Activated CD4-positive, alpha-beta T cell treated with anti-CD3 and anti-CD28 coated beads for 36 hours (primary cell): ENCODE measurements around the gene DIDO1. TPM values are rescaled to one million over a fixed set of nuclear protein-coding genes. Genes with fewer than 3 reads are reported as not detected.
"Not testable (repeated sequence)": the region's sequence is repeated elsewhere in the genome, so short reads cannot be mapped to it uniquely, and the experiment has no call there.

Experiments used
- ATAC-seq: fragments of 200-7000 bp; cut with Tn5 transposase; one replicate; pipeline ENCODE4 v1.10.0; 2021; ENCODE audit warnings: mild to moderate bottlenecking, moderate library complexity
- CTCF ChIA-PET: fragments of 350-600 bp; sonication (Branson Sonifier 250); formaldehyde crosslinking; loops from one replicate; lab custom pipeline; 2021; ENCODE audit warnings: antibody characterized with exemption; lab: Charles Lee
- POLR2A ChIA-PET: fragments of 350-600 bp; sonication (Branson Sonifier 250); formaldehyde crosslinking; loops from one replicate; lab custom pipeline; 2021; ENCODE audit warnings: antibody characterized with exemption, inconsistent platforms; lab: Charles Lee
- DNase-seq: peaks from one replicate; pipeline ENCODE4 v3.0.0-alpha.2; 2020
- H3K27ac Mint-ChIP-seq: one replicate; pipeline ENCODE4 v1.8.0; 2021; ENCODE audit warnings: mixed read lengths
- H3K27me3 Mint-ChIP-seq: one replicate; pipeline ENCODE4 v1.8.0; 2021; ENCODE audit warnings: mixed read lengths
- H3K36me3 Mint-ChIP-seq: one replicate; pipeline ENCODE4 v1.8.0; 2021; ENCODE audit warnings: low read depth, mixed read lengths
- H3K4me1 Mint-ChIP-seq: one replicate; pipeline ENCODE4 v1.8.0; 2021; ENCODE audit warnings: mixed read lengths
- H3K4me3 Mint-ChIP-seq: one replicate; pipeline ENCODE4 v1.8.0; 2021; ENCODE audit warnings: mild to moderate bottlenecking, moderate library complexity, mixed read lengths
- H3K9me3 Mint-ChIP-seq: one replicate; pipeline ENCODE4 v1.8.0; 2021; ENCODE audit warnings: low read depth, mixed read lengths
- intact Hi-C, 2 experiments: fragments of 100-400 bp; cut with DNase I in 1 of 2; cut with micrococcal nuclease in 1 of 2; formaldehyde crosslinking; loops; one replicate each; pipeline versions ENCODE4 v1.14.2 to v1.15.1; 2022 to 2024; cut with DNase I, micrococcal nuclease
- total RNA-seq, 2 experiments: library from RNA; stranded (reverse); gene quantifications; one replicate each; pipeline ENCODE4 v1.2.3, GENCODE V29; 2021

The DIDO1 gene
- total RNA-seq, 2 experiments from 2014 or later = 43.7 to 49.7 TPM

GRCh38 chr20:62924442-62925075 is 1.7 kb downstream of the DIDO1 start:
- POLR2A ChIA-PET = interaction anchor here (1.0 to 1.4 kb wide), 2 partner anchors 10 to 29 kb away, joined by 3 to 4 read pairs; no protein-coding TSS in a partner anchor
- DNase-seq = peak; percentile 42
- peaks cover 65% of the 10 kb centered on the region for H3K4me1 Mint-ChIP-seq

GRCh38 chr20:62923669-62924441 is 2.5 kb downstream of the DIDO1 start:
- ChIA-PET CTCF (interaction anchor here (0.6 to 11.1 kb wide), 5 partner anchors 13 to 30 kb away, joined by 3 to 140 read pairs (median 3); no protein-coding TSS in a partner anchor), POLR2A (no interaction called here)
- peak overlapping the region; percentile 96 for H3K27ac Mint-ChIP-seq
- DNase-seq (no peak), ATAC-seq (no peak)
- no peaks in the 10 kb centered on the region for H3K27me3 Mint-ChIP-seq
- intact Hi-C loops = loop anchor here in 1 of 2 experiments (10.0 kb wide), 1 partner anchor 711 kb away; no protein-coding TSS in a partner anchor
- peaks cover 13% of the 10 kb centered on the region for H3K36me3 Mint-ChIP-seq
- H3K9me3 Mint-ChIP-seq = no peaks in the 10 kb centered on the region
- peak overlapping the region; percentile 94 for H3K4me3 Mint-ChIP-seq
- peaks cover 70% of the 10 kb centered on the region for H3K4me1 Mint-ChIP-seq

More at GRCh38 chr20:62924442-62925075, 1.7 kb downstream of the DIDO1 start:
- Mint-ChIP-seq H3K27ac (peak overlapping the region; percentile 96), H3K4me3 (peak overlapping the region; percentile 94), H3K9me3 (no peaks in the 10 kb centered on the region), H3K27me3 (no peaks in the 10 kb centered on the region), H3K36me3 (peaks cover 13% of the 10 kb centered on the region)
- intact Hi-C loops = loop anchor here (5.0 to 10.0 kb wide), 6 partner anchors 282 to 782 kb away; partner anchors contain the start of genes ARFGAP1 (in 1 of the 2), GMEB2 (in 1 of the 2), PSMA7 (in 1 of the 2) and RPS21 (in 1 of the 2)
- CTCF ChIA-PET = interaction anchor here (0.6 to 2.9 kb wide), 6 partner anchors 13 to 29 kb away, joined by 3 to 9 read pairs (median 3); no protein-coding TSS in a partner anchor
- no peak for ATAC-seq

GRCh38 chr20:62923059-62923668 is 3.1 kb downstream of the DIDO1 start:
- H3K9me3 Mint-ChIP-seq, H3K27me3 Mint-ChIP-seq, DNase-seq, POLR2A ChIA-PET, ATAC-seq: not testable (repeated sequence)
- Mint-ChIP-seq H3K4me1 (peaks cover 71% of the 10 kb centered on the region), H3K36me3 (peaks cover 13% of the 10 kb centered on the region), H3K27ac (peak overlapping the region; percentile 94), H3K4me3 (peak overlapping the region; percentile 64)
- CTCF ChIA-PET = interaction anchor here (1.4 to 11.1 kb wide), 3 partner anchors 12 to 22 kb away, joined by 3 to 140 read pairs (median 9); no protein-coding TSS in a partner anchor
- intact Hi-C loops = loop anchor here in 1 of 2 experiments (10.0 kb wide), 1 partner anchor 712 kb away; no protein-coding TSS in a partner anchor

GRCh38 chr20:62922451-62922921 is 3.8 kb downstream of the DIDO1 start:
- Mint-ChIP-seq H3K27me3 (no peaks in the 10 kb centered on the region), H3K27ac (peak overlapping the region; percentile 94), H3K4me1 (peaks cover 71% of the 10 kb centered on the region), H3K36me3 (peaks cover 16% of the 10 kb centered on the region), H3K9me3 (no peaks in the 10 kb centered on the region), H3K4me3 (peak overlapping the region; percentile 64)
- ATAC-seq = peak; percentile 21
- CTCF ChIA-PET = interaction anchor here (1.1 to 11.1 kb wide), 4 partner anchors 10 to 27 kb away, joined by 3 to 140 read pairs (median 6); no protein-coding TSS in a partner anchor
- POLR2A ChIA-PET = interaction anchor here (0.7 kb wide), 1 partner anchor 16 kb away, joined by 3 read pairs; the partner anchor contains the start of gene GID8
- peak; percentile 77 for DNase-seq
- intact Hi-C loops = loop anchor here in 1 of 2 experiments (10.0 kb wide), 1 partner anchor 712 kb away; no protein-coding TSS in a partner anchor

- H3K27ac Mint-ChIP-seq = peak overlapping the region; percentile 75
- ATAC-seq = peak; percentile 67
- peak overlapping the region; percentile 13 for H3K4me3 Mint-ChIP-seq
- H3K4me1 Mint-ChIP-seq = peaks cover 76% of the 10 kb centered on the region
- peak; percentile 87 for DNase-seq
- ChIA-PET CTCF (interaction anchor here (0.6 to 11.1 kb wide), 12 partner anchors 8 to 697 kb away, joined by 3 to 140 read pairs (median 4); no protein-coding TSS in a partner anchor), POLR2A (interaction anchor here (0.5 kb wide), 1 partner anchor 153 kb away, joined by 3 read pairs; no protein-coding TSS in a partner anchor)
- intact Hi-C loops = loop anchor here (1.0 to 10.0 kb wide), 3 partner anchors 16 to 714 kb away; no protein-coding TSS in a partner anchor
- peaks cover 22% of the 10 kb centered on the region for H3K36me3 Mint-ChIP-seq
- no peaks in the 10 kb centered on the region for H3K27me3 Mint-ChIP-seq
- H3K9me3 Mint-ChIP-seq = no peaks in the 10 kb centered on the region
These were observed 5.1 kb downstream of the DIDO1 start for GRCh38 chr20:62921119-62921687.

- Mint-ChIP-seq H3K27me3 (no peaks in the 10 kb centered on the region), H3K9me3 (no peaks in the 10 kb centered on the region), H3K36me3 (peaks cover 15% of the 10 kb centered on the region), H3K4me1 (peaks cover 86% of the 10 kb centered on the region), H3K4me3 (peak overlapping the region; percentile 69), H3K27ac (peak overlapping the region; percentile 90)
- DNase-seq (no peak), ATAC-seq (no peak)
- POLR2A ChIA-PET = interaction anchor here (1.1 kb wide), 1 partner anchor 17 kb away, joined by 6 read pairs; no protein-coding TSS in a partner anchor
- CTCF ChIA-PET = interaction anchor here (0.7 to 11.1 kb wide), 9 partner anchors 8 to 47 kb away, joined by 3 to 140 read pairs (median 4); no protein-coding TSS in a partner anchor
- intact Hi-C loops = loop anchor here in 1 of 2 experiments (2.0 to 10.0 kb wide), 2 partner anchors 17 to 715 kb away; no protein-coding TSS in a partner anchor
These were observed 6.2 kb downstream of the DIDO1 start for GRCh38 chr20:62920039-62920645.

- ATAC-seq (peak; percentile 62), DNase-seq (peak; percentile 79)
- CTCF ChIA-PET = interaction anchor here (1.0 to 11.1 kb wide), 6 partner anchors 8 to 46 kb away, joined by 4 to 140 read pairs (median 12); partner anchors contain the start of gene GID8
- Mint-ChIP-seq H3K4me1 (peaks cover 83% of the 10 kb centered on the region), H3K36me3 (peaks cover 18% of the 10 kb centered on the region), H3K4me3 (peak overlapping the region; percentile 69), H3K27me3 (no peaks in the 10 kb centered on the region), H3K27ac (peak overlapping the region; percentile 90), H3K9me3 (no peaks in the 10 kb centered on the region)
- POLR2A ChIA-PET = interaction anchor here (1.2 kb wide), 1 partner anchor 16 kb away, joined by 4 read pairs; no protein-coding TSS in a partner anchor
- intact Hi-C loops = loop anchor here (1.0 to 2.0 kb wide), 3 partner anchors 9 to 179 kb away; no protein-coding TSS in a partner anchor
These were observed 7.5 kb downstream of the DIDO1 start for GRCh38 chr20:62918831-62919230.

- DNase-seq (peak; percentile 66), ATAC-seq (peak; percentile 45)
- intact Hi-C loops = loop anchor here in 1 of 2 experiments (2.0 kb wide), 1 partner anchor 17 kb away; no protein-coding TSS in a partner anchor
These were observed 8.2 kb downstream of the DIDO1 start for GRCh38 chr20:62918147-62918546.

GRCh38 chr20:62917720-62918119 is 8.6 kb downstream of the DIDO1 start:
- Mint-ChIP-seq H3K4me1 (peaks cover 78% of the 10 kb centered on the region), H3K27ac (peak overlapping the region; percentile 90), H3K9me3 (no peaks in the 10 kb centered on the region), H3K27me3 (no peaks in the 10 kb centered on the region), H3K4me3 (peak overlapping the region; percentile 69), H3K36me3 (peaks cover 22% of the 10 kb centered on the region)
- ChIA-PET POLR2A (interaction anchor here (0.7 to 0.9 kb wide), 2 partner anchors 15 to 21 kb away, joined by 3 read pairs; no protein-coding TSS in a partner anchor), CTCF (interaction anchor here (0.7 to 11.1 kb wide), 7 partner anchors 9 to 580 kb away, joined by 3 to 140 read pairs (median 7); partner anchors contain the start of gene GID8)
- ATAC-seq = no peak
- no peak for DNase-seq
- intact Hi-C loops = loop anchor here in 1 of 2 experiments (2.0 kb wide), 1 partner anchor 17 kb away; no protein-coding TSS in a partner anchor

More at GRCh38 chr20:62918147-62918546, 8.2 kb downstream of the DIDO1 start:
- no peaks in the 10 kb centered on the region for H3K9me3 Mint-ChIP-seq
- CTCF ChIA-PET = interaction anchor here (0.7 to 11.1 kb wide), 6 partner anchors 9 to 579 kb away, joined by 3 to 140 read pairs (median 12); partner anchors contain the start of gene GID8
- peak overlapping the region; percentile 69 for H3K4me3 Mint-ChIP-seq
- H3K27me3 Mint-ChIP-seq = no peaks in the 10 kb centered on the region
- POLR2A ChIA-PET = interaction anchor here (0.7 to 1.2 kb wide), 3 partner anchors 15 to 21 kb away, joined by 3 to 4 read pairs (median 3); no protein-coding TSS in a partner anchor
- peaks cover 20% of the 10 kb centered on the region for H3K36me3 Mint-ChIP-seq
- H3K4me1 Mint-ChIP-seq = peaks cover 78% of the 10 kb centered on the region
- peak overlapping the region; percentile 90 for H3K27ac Mint-ChIP-seq
